ENCODE measurements around the gene HLCS. TPM values are rescaled to one million over a fixed set of nuclear protein-coding genes. Genes with fewer than 3 reads are reported as not detected.

HLCS gene
- total and polyA plus RNA-seq, 2 of the 8 experiments (the other 6 are each of a cell fraction or from before 2014, with no cell fraction given): 4.7 to 12.2 TPM

DNA sequence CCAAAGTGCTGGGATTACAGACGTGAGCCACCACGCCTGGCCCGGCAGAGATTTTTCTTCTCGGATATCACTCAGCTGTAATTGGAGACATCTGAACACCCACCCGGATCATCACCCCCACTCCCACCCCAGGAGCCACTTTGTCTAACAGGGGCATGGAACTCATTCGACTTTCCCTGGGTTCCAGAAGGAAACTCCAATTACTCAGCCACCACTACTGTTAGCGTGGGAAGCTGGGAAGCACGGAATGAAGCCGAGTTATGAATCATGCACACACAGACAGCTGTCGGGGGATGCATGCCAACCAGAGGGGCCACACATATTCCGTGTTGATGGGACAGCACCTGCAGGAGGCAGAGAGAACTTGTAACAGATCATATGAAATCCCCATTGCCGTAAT, 85.2 kb downstream of the HLCS start:
- Histone ChIP-seq H3K27ac (ENCODE audit: low read depth, low read length) (no peak overlapping the region), H4K20me1 (replicated peaks in 1 of 2; ENCODE audit: control insufficient read depth in 1 of 2, insufficient read depth in 2 of 2, low read length in 2 of 2) (no peaks in the 10 kb centered on the region)
- CTCF ChIA-PET (ENCODE audit: partially characterized antibody): interaction anchor here (1.0 to 1.4 kb wide), 3 partner anchors 27 to 153 kb away, joined by 3 to 4 read pairs (median 3); no protein-coding TSS in a partner anchor

More for the DNA sequence above, 85.2 kb downstream of the HLCS start:
- H2AK5ac ChIP-seq (ENCODE audit: low read depth, low read length): no peak overlapping the region
- no peak for DNase-seq (ENCODE audit: low read depth in 1 of 2, low spot score in 2 of 2)
- H3K14ac ChIP-seq (ENCODE audit: insufficient read length): no peak overlapping the region
- no peak overlapping the region for H3K4me2 ChIP-seq (ENCODE audit: insufficient read depth in 1 of 2, low read depth in 2 of 2, low read length in 2 of 2)
- H3K23me2 ChIP-seq (ENCODE audit: low read depth, low read length): no peaks in the 10 kb centered on the region
- no peak overlapping the region for H3K4me3 ChIP-seq (ENCODE audit: extremely low read depth in 1 of 4, insufficient read depth in 2 of 4, low read depth in 3 of 4, low read length in 4 of 4)
- no peak overlapping the region for H3K56ac ChIP-seq (replicated peaks; ENCODE audit: insufficient read length, low read depth, low read length)
- H4K8ac ChIP-seq (ENCODE audit: extremely low read depth, insufficient read depth, low read length): no peak overlapping the region
- no peaks in the 10 kb centered on the region for H3K79me2 ChIP-seq (ENCODE audit: control insufficient read depth in 1 of 2, insufficient read depth in 2 of 2, low read length in 2 of 2)
- no peak overlapping the region for H2BK15ac ChIP-seq (ENCODE audit: low read length)
- H3K9ac ChIP-seq (replicated peaks in 1 of 4; ENCODE audit: extremely low read depth in 1 of 4, low read depth in 3 of 4, low read length in 3 of 4): no peak overlapping the region
- WGBS, 2 experiments (ENCODE audit: extremely low coverage in 1 of 2, insufficient coverage in 1 of 2, insufficient read length in 1 of 2, insufficient replicate concordance in 2 of 2, low coverage in 1 of 2, low lambda C conversion rate in 2 of 2, missing lambda C conversion rate in 1 of 2): 96% methylated on average over 12 of the region's 12 CpGs; no CpG with 5 or more reads in 1 of the 2 experiments
- H3K4me1 ChIP-seq (replicated peaks in 1 of 4; ENCODE audit: control insufficient read depth in 3 of 4, insufficient read depth in 4 of 4, low read length in 3 of 4): no peaks in the 10 kb centered on the region
- H3K9me3 ChIP-seq (ENCODE audit: insufficient read depth in 2 of 2, low read depth in 1 of 2, low read length in 1 of 2): peaks cover 12 to 19% of the 10 kb centered on the region in 2 experiments
- TF ChIP-seq NRF1 (IDR thresholded peaks at IDR 0.05; ENCODE audit: low read depth, low read length) (no peak), CTBP2 (IDR thresholded peaks at IDR 0.05; ENCODE audit: borderline replicate concordance, insufficient read depth, insufficient read length, low read length) (no peak), SP1 (IDR thresholded peaks at IDR 0.05; ENCODE audit: low read depth, low read length) (no peak), CHD1 (IDR thresholded peaks at IDR 0.05; ENCODE audit: low read depth, low read length) (no peak), JUND (IDR thresholded peaks at IDR 0.05; ENCODE audit: low read length) (no peak), CEBPB (IDR thresholded peaks at IDR 0.05; ENCODE audit: low read depth, low read length) (no peak)
- TF ChIP-seq, protein P1, sequence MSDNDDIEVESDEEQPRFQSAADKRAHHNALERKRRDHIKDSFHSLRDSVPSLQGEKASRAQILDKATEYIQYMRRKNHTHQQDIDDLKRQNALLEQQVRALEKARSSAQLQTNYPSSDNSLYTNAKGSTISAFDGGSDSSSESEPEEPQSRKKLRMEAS (IDR thresholded peaks at IDR 0.05): no peak
- TF ChIP-seq, protein P2, sequence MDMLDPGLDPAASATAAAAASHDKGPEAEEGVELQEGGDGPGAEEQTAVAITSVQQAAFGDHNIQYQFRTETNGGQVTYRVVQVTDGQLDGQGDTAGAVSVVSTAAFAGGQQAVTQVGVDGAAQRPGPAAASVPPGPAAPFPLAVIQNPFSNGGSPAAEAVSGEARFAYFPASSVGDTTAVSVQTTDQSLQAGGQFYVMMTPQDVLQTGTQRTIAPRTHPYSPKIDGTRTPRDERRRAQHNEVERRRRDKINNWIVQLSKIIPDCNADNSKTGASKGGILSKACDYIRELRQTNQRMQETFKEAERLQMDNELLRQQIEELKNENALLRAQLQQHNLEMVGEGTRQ (IDR thresholded peaks at IDR 0.05; ENCODE audit: low read length): no peak
- TF ChIP-seq, protein P3, sequence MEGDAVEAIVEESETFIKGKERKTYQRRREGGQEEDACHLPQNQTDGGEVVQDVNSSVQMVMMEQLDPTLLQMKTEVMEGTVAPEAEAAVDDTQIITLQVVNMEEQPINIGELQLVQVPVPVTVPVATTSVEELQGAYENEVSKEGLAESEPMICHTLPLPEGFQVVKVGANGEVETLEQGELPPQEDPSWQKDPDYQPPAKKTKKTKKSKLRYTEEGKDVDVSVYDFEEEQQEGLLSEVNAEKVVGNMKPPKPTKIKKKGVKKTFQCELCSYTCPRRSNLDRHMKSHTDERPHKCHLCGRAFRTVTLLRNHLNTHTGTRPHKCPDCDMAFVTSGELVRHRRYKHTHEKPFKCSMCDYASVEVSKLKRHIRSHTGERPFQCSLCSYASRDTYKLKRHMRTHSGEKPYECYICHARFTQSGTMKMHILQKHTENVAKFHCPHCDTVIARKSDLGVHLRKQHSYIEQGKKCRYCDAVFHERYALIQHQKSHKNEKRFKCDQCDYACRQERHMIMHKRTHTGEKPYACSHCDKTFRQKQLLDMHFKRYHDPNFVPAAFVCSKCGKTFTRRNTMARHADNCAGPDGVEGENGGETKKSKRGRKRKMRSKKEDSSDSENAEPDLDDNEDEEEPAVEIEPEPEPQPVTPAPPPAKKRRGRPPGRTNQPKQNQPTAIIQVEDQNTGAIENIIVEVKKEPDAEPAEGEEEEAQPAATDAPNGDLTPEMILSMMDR (IDR thresholded peaks at IDR 0.05; ENCODE audit: control extremely low read depth in 1 of 3, insufficient read depth in 1 of 3, low read depth in 1 of 3, low read length in 3 of 3): no peak
- no peaks in the 10 kb centered on the region for H3K27me3 ChIP-seq (replicated peaks in 1 of 4; ENCODE audit: control insufficient read depth in 3 of 4, extremely low read depth in 1 of 4, insufficient read depth in 3 of 4, low read length in 3 of 4)
- no peak overlapping the region for H2BK12ac ChIP-seq (ENCODE audit: low read depth, low read length)
- POLR2A ChIA-PET (ENCODE audit: partially characterized antibody): no interaction called here
- no peak overlapping the region for H4K91ac ChIP-seq (replicated peaks; ENCODE audit: insufficient read length, low read length)
- no peak for FAIRE-seq
- H3K79me1 ChIP-seq (ENCODE audit: low read depth, low read length): no peaks in the 10 kb centered on the region
- no peak overlapping the region for H3K18ac ChIP-seq (ENCODE audit: extremely low read depth, low read length)
- H3K4ac ChIP-seq (replicated peaks; ENCODE audit: insufficient read length, low read depth, low read length): no peak overlapping the region
- H2AFZ ChIP-seq (ENCODE audit: low read length): no peak overlapping the region
- H2BK5ac ChIP-seq (ENCODE audit: low read depth, low read length): no peak overlapping the region
- H2BK20ac ChIP-seq (ENCODE audit: low read length): no peak overlapping the region
- no peaks in the 10 kb centered on the region for H3K36me3 ChIP-seq (ENCODE audit: control insufficient read depth in 2 of 4, insufficient read depth in 4 of 4, low read length in 3 of 4)
- H2BK120ac ChIP-seq (replicated peaks; ENCODE audit: low read depth, low read length): no peak overlapping the region
- H3K23ac ChIP-seq (ENCODE audit: insufficient read length): no peak overlapping the region
- H4K5ac ChIP-seq (ENCODE audit: insufficient read length, low read depth, low read length): no peak overlapping the region

All from H1 (cell line).